ENCODE measurements around the gene ZNF296. TPM values are rescaled to one million over a fixed set of nuclear protein-coding genes. Genes with fewer than 3 reads are reported as not detected.
A peak's percentile ranks its signal among the peaks of the same experiment; 100 is the strongest.

ZNF296 gene
- total and polyA plus RNA-seq, 2 of the 13 experiments (the other 11 are each of a cell fraction or from before 2014, with no cell fraction given), result 0.26 to 0.62 TPM

DNA sequence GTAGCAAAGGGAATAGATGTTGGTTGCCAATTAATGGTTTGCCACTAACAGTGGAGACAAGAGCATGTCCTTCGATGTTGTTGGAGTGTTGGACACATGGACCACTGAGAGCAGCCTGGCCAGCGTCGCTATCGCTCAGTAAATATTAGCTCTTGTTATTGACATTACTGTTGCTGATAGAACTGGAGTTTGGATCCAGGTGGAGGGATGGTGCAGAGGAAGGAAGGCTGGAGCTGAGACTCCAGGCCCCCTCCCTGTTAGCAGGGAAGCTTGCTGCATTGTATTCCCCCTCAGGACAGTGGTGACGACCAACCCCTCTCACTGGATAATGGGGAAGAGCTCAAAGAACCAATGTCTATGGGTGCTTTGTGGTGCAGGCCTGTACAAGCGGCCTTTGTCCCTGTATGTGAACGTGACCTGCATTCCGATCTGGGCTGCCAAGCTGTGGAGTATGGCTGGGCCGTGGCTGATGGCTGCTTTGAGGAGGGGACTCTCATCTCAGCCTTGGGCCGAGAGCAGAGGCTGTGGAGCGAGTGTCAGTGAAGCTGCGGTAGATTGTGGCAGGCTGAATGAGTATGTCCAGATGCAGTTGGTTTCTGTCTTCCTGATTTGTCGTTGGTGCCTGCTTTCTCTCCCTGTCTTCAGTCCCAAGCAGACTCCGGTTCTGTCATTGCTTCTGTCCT lies 30.5 kb downstream of the ZNF296 start (continued):
- TF ChIP-seq, protein P1, sequence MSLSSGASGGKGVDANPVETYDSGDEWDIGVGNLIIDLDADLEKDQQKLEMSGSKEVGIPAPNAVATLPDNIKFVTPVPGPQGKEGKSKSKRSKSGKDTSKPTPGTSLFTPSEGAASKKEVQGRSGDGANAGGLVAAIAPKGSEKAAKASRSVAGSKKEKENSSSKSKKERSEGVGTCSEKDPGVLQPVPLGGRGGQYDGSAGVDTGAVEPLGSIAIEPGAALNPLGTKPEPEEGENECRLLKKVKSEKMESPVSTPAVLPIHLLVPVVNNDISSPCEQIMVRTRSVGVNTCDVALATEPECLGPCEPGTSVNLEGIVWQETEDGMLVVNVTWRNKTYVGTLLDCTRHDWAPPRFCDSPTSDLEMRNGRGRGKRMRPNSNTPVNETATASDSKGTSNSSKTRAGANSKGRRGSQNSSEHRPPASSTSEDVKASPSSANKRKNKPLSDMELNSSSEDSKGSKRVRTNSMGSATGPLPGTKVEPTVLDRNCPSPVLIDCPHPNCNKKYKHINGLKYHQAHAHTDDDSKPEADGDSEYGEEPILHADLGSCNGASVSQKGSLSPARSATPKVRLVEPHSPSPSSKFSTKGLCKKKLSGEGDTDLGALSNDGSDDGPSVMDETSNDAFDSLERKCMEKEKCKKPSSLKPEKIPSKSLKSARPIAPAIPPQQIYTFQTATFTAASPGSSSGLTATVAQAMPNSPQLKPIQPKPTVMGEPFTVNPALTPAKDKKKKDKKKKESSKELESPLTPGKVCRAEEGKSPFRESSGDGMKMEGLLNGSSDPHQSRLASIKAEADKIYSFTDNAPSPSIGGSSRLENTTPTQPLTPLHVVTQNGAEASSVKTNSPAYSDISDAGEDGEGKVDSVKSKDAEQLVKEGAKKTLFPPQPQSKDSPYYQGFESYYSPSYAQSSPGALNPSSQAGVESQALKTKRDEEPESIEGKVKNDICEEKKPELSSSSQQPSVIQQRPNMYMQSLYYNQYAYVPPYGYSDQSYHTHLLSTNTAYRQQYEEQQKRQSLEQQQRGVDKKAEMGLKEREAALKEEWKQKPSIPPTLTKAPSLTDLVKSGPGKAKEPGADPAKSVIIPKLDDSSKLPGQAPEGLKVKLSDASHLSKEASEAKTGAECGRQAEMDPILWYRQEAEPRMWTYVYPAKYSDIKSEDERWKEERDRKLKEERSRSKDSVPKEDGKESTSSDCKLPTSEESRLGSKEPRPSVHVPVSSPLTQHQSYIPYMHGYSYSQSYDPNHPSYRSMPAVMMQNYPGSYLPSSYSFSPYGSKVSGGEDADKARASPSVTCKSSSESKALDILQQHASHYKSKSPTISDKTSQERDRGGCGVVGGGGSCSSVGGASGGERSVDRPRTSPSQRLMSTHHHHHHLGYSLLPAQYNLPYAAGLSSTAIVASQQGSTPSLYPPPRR (CRISPR knock-in tag; IDR thresholded peaks at IDR 0.05; ENCODE audit: borderline replicate concordance), result peak; percentile 89; the same call in 1 of the 2 replicates
- TF ChIP-seq, protein P2, sequence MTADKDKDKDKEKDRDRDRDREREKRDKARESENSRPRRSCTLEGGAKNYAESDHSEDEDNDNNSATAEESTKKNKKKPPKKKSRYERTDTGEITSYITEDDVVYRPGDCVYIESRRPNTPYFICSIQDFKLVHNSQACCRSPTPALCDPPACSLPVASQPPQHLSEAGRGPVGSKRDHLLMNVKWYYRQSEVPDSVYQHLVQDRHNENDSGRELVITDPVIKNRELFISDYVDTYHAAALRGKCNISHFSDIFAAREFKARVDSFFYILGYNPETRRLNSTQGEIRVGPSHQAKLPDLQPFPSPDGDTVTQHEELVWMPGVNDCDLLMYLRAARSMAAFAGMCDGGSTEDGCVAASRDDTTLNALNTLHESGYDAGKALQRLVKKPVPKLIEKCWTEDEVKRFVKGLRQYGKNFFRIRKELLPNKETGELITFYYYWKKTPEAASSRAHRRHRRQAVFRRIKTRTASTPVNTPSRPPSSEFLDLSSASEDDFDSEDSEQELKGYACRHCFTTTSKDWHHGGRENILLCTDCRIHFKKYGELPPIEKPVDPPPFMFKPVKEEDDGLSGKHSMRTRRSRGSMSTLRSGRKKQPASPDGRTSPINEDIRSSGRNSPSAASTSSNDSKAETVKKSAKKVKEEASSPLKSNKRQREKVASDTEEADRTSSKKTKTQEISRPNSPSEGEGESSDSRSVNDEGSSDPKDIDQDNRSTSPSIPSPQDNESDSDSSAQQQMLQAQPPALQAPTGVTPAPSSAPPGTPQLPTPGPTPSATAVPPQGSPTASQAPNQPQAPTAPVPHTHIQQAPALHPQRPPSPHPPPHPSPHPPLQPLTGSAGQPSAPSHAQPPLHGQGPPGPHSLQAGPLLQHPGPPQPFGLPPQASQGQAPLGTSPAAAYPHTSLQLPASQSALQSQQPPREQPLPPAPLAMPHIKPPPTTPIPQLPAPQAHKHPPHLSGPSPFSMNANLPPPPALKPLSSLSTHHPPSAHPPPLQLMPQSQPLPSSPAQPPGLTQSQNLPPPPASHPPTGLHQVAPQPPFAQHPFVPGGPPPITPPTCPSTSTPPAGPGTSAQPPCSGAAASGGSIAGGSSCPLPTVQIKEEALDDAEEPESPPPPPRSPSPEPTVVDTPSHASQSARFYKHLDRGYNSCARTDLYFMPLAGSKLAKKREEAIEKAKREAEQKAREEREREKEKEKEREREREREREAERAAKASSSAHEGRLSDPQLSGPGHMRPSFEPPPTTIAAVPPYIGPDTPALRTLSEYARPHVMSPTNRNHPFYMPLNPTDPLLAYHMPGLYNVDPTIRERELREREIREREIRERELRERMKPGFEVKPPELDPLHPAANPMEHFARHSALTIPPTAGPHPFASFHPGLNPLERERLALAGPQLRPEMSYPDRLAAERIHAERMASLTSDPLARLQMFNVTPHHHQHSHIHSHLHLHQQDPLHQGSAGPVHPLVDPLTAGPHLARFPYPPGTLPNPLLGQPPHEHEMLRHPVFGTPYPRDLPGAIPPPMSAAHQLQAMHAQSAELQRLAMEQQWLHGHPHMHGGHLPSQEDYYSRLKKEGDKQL (CRISPR knock-in tag; IDR thresholded peaks at IDR 0.05; ENCODE audit: low read depth), result peak; percentile 80
- TF ChIP-seq, protein P3, sequence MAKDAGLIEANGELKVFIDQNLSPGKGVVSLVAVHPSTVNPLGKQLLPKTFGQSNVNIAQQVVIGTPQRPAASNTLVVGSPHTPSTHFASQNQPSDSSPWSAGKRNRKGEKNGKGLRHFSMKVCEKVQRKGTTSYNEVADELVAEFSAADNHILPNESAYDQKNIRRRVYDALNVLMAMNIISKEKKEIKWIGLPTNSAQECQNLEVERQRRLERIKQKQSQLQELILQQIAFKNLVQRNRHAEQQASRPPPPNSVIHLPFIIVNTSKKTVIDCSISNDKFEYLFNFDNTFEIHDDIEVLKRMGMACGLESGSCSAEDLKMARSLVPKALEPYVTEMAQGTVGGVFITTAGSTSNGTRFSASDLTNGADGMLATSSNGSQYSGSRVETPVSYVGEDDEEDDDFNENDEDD (CRISPR knock-in tag; IDR thresholded peaks at IDR 0.05; ENCODE audit: borderline replicate concordance), result peak; percentile 63; the same call in 1 of the 2 replicates
- peak; percentile 66; the same call in 1 of the 2 replicates for TF ChIP-seq MIER2 (CRISPR knock-in tag; IDR thresholded peaks at IDR 0.05)
- no peak for TF ChIP-seq GFI1 (CRISPR knock-in tag; IDR thresholded peaks at IDR 0.05; ENCODE audit: borderline replicate concordance)
- no peak; the same call in 1 of the 2 replicates for TF ChIP-seq ZFP36L1 (CRISPR knock-in tag; IDR thresholded peaks at IDR 0.05)
- TF ChIP-seq CCAR2 (optimal IDR thresholded peaks at IDR 0.05; ENCODE audit: low read depth, low read length), result no peak
- TF ChIP-seq, protein P4, sequence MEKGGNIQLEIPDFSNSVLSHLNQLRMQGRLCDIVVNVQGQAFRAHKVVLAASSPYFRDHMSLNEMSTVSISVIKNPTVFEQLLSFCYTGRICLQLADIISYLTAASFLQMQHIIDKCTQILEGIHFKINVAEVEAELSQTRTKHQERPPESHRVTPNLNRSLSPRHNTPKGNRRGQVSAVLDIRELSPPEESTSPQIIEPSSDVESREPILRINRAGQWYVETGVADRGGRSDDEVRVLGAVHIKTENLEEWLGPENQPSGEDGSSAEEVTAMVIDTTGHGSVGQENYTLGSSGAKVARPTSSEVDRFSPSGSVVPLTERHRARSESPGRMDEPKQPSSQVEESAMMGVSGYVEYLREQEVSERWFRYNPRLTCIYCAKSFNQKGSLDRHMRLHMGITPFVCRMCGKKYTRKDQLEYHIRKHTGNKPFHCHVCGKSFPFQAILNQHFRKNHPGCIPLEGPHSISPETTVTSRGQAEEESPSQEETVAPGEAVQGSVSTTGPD (CRISPR knock-in tag; IDR thresholded peaks at IDR 0.05), result 0 out of 2 replicates have a peak, but pooled peaks have one; percentile 15
- TF ChIP-seq ZMYM3 (CRISPR knock-in tag; IDR thresholded peaks at IDR 0.05), result peak; percentile 70
- 0 out of 2 replicates have a peak, but pooled peaks have one; percentile 74 for TF ChIP-seq ZFP1 (CRISPR knock-in tag; IDR thresholded peaks at IDR 0.05)
- peak; percentile 92 for TF ChIP-seq ZNF205 (CRISPR knock-in tag; IDR thresholded peaks at IDR 0.05)
